ENCODE results near the gene CTNND2. TPM values are rescaled to one million over a fixed set of nuclear protein-coding genes. Genes with fewer than 3 reads are reported as not detected.
"Not testable (repeated sequence)": the region's sequence is repeated elsewhere in the genome, so short reads cannot be mapped to it uniquely, and the experiment has no call there.

Gene CTNND2
- total and polyA plus RNA-seq, 5 donors from 2014 or later = not detected

DNA sequence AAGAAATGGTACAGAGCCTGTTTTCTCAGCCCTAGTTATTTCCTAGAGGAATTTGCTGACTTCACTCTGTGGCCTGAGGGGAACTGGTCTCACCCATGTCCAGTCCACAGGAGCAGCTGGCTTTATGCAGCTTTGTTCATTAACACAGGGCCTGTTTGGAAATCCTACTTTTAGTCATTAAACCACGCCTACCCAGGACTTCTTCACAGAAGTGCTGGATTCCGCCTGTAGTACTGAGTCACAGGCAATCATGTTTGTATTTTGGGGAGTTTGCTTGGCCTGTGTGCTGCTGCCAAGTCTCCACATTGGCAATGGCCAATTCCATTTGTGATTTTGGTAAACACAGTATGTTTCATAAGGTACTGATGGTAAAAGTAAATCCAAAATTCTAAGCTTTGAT, 52.8 kb downstream of the CTNND2 start:
- Mint-ChIP-seq H3K4me1 (no peaks in the 10 kb centered on the region), H3K36me3 (no peaks in the 10 kb centered on the region), H3K27ac (no peak overlapping the region), H3K4me3 (no peak overlapping the region), H3K27me3 (no peaks in the 10 kb centered on the region), H3K9me3 (peaks cover 0 to 6% (median 2%) of the 10 kb centered on the region in 7 donors)
- Histone ChIP-seq H3K4me3 (ENCODE audit: low read depth, low read length) (no peak overlapping the region), H3K9me3 (ENCODE audit: control insufficient read depth in 2 of 2, low read length in 2 of 2) (peaks cover 0 to 4% of the 10 kb centered on the region in 2 experiments), H3K4me1 (ENCODE audit: control insufficient read depth, insufficient read depth, low read length, poor library complexity, severe bottlenecking) (no peaks in the 10 kb centered on the region), H3K27ac (ENCODE audit: insufficient read depth, low read length, poor library complexity, severe bottlenecking) (no peak overlapping the region), H3K27me3 (ENCODE audit: control insufficient read depth, insufficient read depth, low read length) (no peaks in the 10 kb centered on the region), H3K36me3 (ENCODE audit: control insufficient read depth, insufficient read depth, low read length) (no peaks in the 10 kb centered on the region)
- ATAC-seq (ENCODE audit: low read depth in 2 of 2) = no peak
- DNase-seq = no peak

GRCh38 chr5:11828566-11828965, 75.7 kb downstream of the CTNND2 start:
- H3K27ac ChIP-seq (ENCODE audit: insufficient read depth, low read length, poor library complexity, severe bottlenecking); H3K4me1 Mint-ChIP-seq; H3K36me3 ChIP-seq (ENCODE audit: control insufficient read depth, insufficient read depth, low read length); ATAC-seq (ENCODE audit: low read depth in 2 of 2); H3K4me3 Mint-ChIP-seq; H3K27ac Mint-ChIP-seq; H3K27me3 ChIP-seq (ENCODE audit: control insufficient read depth, insufficient read depth, low read length); H3K36me3 Mint-ChIP-seq; H3K27me3 Mint-ChIP-seq; H3K4me3 ChIP-seq (ENCODE audit: low read depth, low read length); H3K4me1 ChIP-seq (ENCODE audit: control insufficient read depth, insufficient read depth, low read length, poor library complexity, severe bottlenecking); DNase-seq: not testable (repeated sequence)
- peaks cover 9 to 14% of the 10 kb centered on the region in 2 experiments for H3K9me3 ChIP-seq (ENCODE audit: control insufficient read depth in 2 of 2, low read length in 2 of 2)
- peaks cover 0 to 39% (median 10%) of the 10 kb centered on the region in 7 donors for H3K9me3 Mint-ChIP-seq

DNA sequence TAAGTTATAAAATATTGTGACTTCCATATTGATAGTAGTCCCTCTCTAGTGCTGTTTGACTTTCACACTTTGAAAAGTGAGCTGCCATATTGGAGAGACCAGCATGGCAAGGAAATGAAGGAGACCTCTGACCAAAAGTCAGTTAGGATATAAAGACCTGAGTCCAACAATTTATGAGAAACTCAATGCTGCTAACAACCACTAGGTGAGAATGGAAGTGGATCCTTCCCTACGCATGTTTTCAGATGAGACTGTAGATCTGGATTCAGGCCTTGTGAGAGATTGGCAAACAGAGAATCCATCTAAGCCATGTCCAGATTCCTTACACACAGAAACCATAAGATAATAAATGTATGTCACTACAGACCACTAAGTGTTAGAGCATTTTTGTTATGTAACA, 81.6 kb downstream of the CTNND2 start:
- DNase-seq = no peak
- peaks cover 0 to 3% of the 10 kb centered on the region in 2 experiments for H3K9me3 ChIP-seq (ENCODE audit: control insufficient read depth in 2 of 2, low read length in 2 of 2)
- no peaks in the 10 kb centered on the region for H3K36me3 ChIP-seq (ENCODE audit: control insufficient read depth, insufficient read depth, low read length)
- no peaks in the 10 kb centered on the region for H3K4me1 ChIP-seq (ENCODE audit: control insufficient read depth, insufficient read depth, low read length, poor library complexity, severe bottlenecking)
- no peak overlapping the region for H3K4me3 ChIP-seq (ENCODE audit: low read depth, low read length)
- no peak overlapping the region for H3K27ac Mint-ChIP-seq
- no peaks in the 10 kb centered on the region for H3K27me3 ChIP-seq (ENCODE audit: control insufficient read depth, insufficient read depth, low read length)
- no peak overlapping the region for H3K4me3 Mint-ChIP-seq
- no peak for ATAC-seq (ENCODE audit: low read depth in 2 of 2)
- no peaks in the 10 kb centered on the region for H3K36me3 Mint-ChIP-seq
- peaks cover 0 to 23% (median 9%) of the 10 kb centered on the region in 7 donors for H3K9me3 Mint-ChIP-seq
- no peaks in the 10 kb centered on the region for H3K4me1 Mint-ChIP-seq
- no peak overlapping the region for H3K27ac ChIP-seq (ENCODE audit: insufficient read depth, low read length, poor library complexity, severe bottlenecking)
- H3K27me3 Mint-ChIP-seq = no peaks in the 10 kb centered on the region

DNA sequence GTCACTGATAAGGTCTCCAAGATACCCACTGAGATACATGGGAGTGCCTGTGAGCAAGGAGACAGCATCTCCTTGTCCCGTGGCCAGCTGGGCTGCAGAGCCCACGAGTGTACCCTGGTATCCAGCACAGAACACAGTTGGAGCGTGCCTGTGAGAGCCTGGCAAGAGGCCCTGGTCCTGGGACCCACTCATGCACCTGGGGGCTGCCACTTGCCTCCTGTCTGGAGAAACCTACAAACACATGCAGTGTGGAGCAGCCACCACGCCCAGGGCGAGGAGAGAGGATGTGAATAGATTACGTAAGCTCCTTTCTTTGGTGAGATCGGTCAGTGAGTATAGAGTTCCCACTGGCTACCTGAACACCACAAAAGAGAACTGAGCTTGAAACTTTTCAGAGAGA, 88.3 kb downstream of the CTNND2 start:
- Histone ChIP-seq H3K9me3 (ENCODE audit: control insufficient read depth in 2 of 2, low read length in 2 of 2) (no peaks in the 10 kb centered on the region), H3K36me3 (ENCODE audit: control insufficient read depth, insufficient read depth, low read length) (no peaks in the 10 kb centered on the region), H3K4me1 (ENCODE audit: control insufficient read depth, insufficient read depth, low read length, poor library complexity, severe bottlenecking) (no peaks in the 10 kb centered on the region), H3K27me3 (ENCODE audit: control insufficient read depth, insufficient read depth, low read length) (no peaks in the 10 kb centered on the region), H3K4me3 (ENCODE audit: low read depth, low read length) (no peak overlapping the region), H3K27ac (ENCODE audit: insufficient read depth, low read length, poor library complexity, severe bottlenecking) (no peak overlapping the region)
- no peak for ATAC-seq (ENCODE audit: low read depth in 2 of 2)
- DNase-seq = no peak
- H3K27me3 Mint-ChIP-seq = no peaks in the 10 kb centered on the region
- no peaks in the 10 kb centered on the region for H3K36me3 Mint-ChIP-seq
- H3K27ac Mint-ChIP-seq = no peak overlapping the region
- H3K4me3 Mint-ChIP-seq = no peak overlapping the region
- H3K4me1 Mint-ChIP-seq = no peaks in the 10 kb centered on the region
- peaks cover 0 to 11% (median 0%) of the 10 kb centered on the region in 7 donors for H3K9me3 Mint-ChIP-seq

GRCh38 chr5:11815481-11815880, 88.8 kb downstream of the CTNND2 start:
- H3K4me1 Mint-ChIP-seq = no peaks in the 10 kb centered on the region
- H3K27ac ChIP-seq (ENCODE audit: insufficient read depth, low read length, poor library complexity, severe bottlenecking) = no peak overlapping the region
- ATAC-seq (ENCODE audit: low read depth in 2 of 2) (no peak), DNase-seq (no peak)
- H3K27me3 Mint-ChIP-seq = no peaks in the 10 kb centered on the region
- no peak overlapping the region for H3K27ac Mint-ChIP-seq
- H3K4me3 ChIP-seq (ENCODE audit: low read depth, low read length) = no peak overlapping the region
- H3K4me3 Mint-ChIP-seq = no peak overlapping the region
- H3K9me3 Mint-ChIP-seq = peaks cover 0 to 10% (median 0%) of the 10 kb centered on the region in 7 donors
- no peaks in the 10 kb centered on the region for H3K27me3 ChIP-seq (ENCODE audit: control insufficient read depth, insufficient read depth, low read length)
- no peaks in the 10 kb centered on the region for H3K36me3 Mint-ChIP-seq
- no peaks in the 10 kb centered on the region for H3K4me1 ChIP-seq (ENCODE audit: control insufficient read depth, insufficient read depth, low read length, poor library complexity, severe bottlenecking)
- no peaks in the 10 kb centered on the region for H3K9me3 ChIP-seq (ENCODE audit: control insufficient read depth in 2 of 2, low read length in 2 of 2)
- H3K36me3 ChIP-seq (ENCODE audit: control insufficient read depth, insufficient read depth, low read length) = no peaks in the 10 kb centered on the region

DNA sequence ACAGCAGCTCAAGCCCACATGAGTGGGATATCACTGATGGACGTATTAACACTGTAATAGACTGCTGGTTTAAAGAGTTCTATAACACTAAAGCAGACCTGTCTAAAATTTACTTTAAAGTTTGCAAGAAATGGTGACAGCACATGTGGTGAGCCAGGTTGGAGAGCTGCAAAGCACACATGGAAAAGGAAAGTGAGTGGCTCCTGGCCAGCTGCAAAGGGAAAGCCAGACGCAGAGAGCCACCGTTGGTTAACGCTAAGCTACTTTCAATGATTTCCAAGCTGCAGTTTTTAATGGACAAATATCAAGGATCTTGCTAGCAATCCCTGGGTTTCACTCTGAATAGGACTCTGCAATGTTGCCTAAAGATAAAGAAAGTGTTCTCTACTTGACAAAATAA, 89.9 kb downstream of the CTNND2 start:
- Histone ChIP-seq H3K27ac (ENCODE audit: insufficient read depth, low read length, poor library complexity, severe bottlenecking) (no peak overlapping the region), H3K27me3 (ENCODE audit: control insufficient read depth, insufficient read depth, low read length) (no peaks in the 10 kb centered on the region), H3K36me3 (ENCODE audit: control insufficient read depth, insufficient read depth, low read length) (no peaks in the 10 kb centered on the region), H3K4me3 (ENCODE audit: low read depth, low read length) (no peak overlapping the region), H3K9me3 (ENCODE audit: control insufficient read depth in 2 of 2, low read length in 2 of 2) (no peaks in the 10 kb centered on the region), H3K4me1 (ENCODE audit: control insufficient read depth, insufficient read depth, low read length, poor library complexity, severe bottlenecking) (no peaks in the 10 kb centered on the region)
- Mint-ChIP-seq H3K4me1 (no peaks in the 10 kb centered on the region), H3K36me3 (no peaks in the 10 kb centered on the region), H3K9me3 (peaks cover 0 to 10% (median 2%) of the 10 kb centered on the region in 7 donors), H3K27me3 (no peaks in the 10 kb centered on the region), H3K27ac (no peak overlapping the region), H3K4me3 (no peak overlapping the region)
- DNase-seq (no peak), ATAC-seq (ENCODE audit: low read depth in 2 of 2) (no peak)

DNA sequence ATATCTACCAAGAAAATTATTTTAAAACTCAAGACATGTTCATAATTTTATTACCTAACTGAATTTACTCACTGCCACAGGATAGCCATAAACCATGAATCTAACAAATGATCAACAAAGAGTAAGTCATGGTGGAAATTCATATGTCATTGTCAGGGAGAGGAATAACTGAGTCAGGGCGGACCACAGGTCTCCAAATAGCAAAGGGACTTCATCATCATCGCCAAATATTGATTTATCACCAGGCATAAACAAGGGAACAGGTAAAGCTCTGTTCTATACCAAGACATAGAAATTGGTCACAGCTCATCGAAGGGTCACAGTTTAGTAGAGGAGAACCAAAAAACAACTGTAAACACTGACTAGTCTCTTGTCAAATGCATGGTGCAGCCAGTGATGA, 94.8 kb downstream of the CTNND2 start:
- Histone ChIP-seq H3K9me3 (ENCODE audit: control insufficient read depth in 2 of 2, low read length in 2 of 2) (no peaks in the 10 kb centered on the region), H3K27me3 (ENCODE audit: control insufficient read depth, insufficient read depth, low read length) (no peaks in the 10 kb centered on the region), H3K4me1 (ENCODE audit: control insufficient read depth, insufficient read depth, low read length, poor library complexity, severe bottlenecking) (no peaks in the 10 kb centered on the region), H3K27ac (ENCODE audit: insufficient read depth, low read length, poor library complexity, severe bottlenecking) (no peak overlapping the region), H3K4me3 (ENCODE audit: low read depth, low read length) (no peak overlapping the region), H3K36me3 (ENCODE audit: control insufficient read depth, insufficient read depth, low read length) (no peaks in the 10 kb centered on the region)
- H3K27ac Mint-ChIP-seq = no peak overlapping the region
- ATAC-seq (ENCODE audit: low read depth in 2 of 2) = no peak
- DNase-seq = no peak
- no peaks in the 10 kb centered on the region for H3K36me3 Mint-ChIP-seq
- H3K4me3 Mint-ChIP-seq = no peak overlapping the region
- no peaks in the 10 kb centered on the region for H3K4me1 Mint-ChIP-seq
- H3K27me3 Mint-ChIP-seq = no peaks in the 10 kb centered on the region
- H3K9me3 Mint-ChIP-seq = peaks cover 0 to 11% (median 3%) of the 10 kb centered on the region in 7 donors

GRCh38 chr5:11803436-11803835, 100.8 kb downstream of the CTNND2 start:
- Mint-ChIP-seq H3K36me3 (no peaks in the 10 kb centered on the region), H3K27me3 (no peaks in the 10 kb centered on the region), H3K4me1 (no peaks in the 10 kb centered on the region), H3K27ac (no peak overlapping the region), H3K9me3 (peaks cover 0 to 8% (median 2%) of the 10 kb centered on the region in 7 donors), H3K4me3 (no peak overlapping the region)
- no peaks in the 10 kb centered on the region for H3K9me3 ChIP-seq (ENCODE audit: control insufficient read depth in 2 of 2, low read length in 2 of 2)
- ATAC-seq (ENCODE audit: low read depth in 2 of 2) = no peak
- H3K36me3 ChIP-seq (ENCODE audit: control insufficient read depth, insufficient read depth, low read length) = no peaks in the 10 kb centered on the region
- no peak for DNase-seq
- H3K27ac ChIP-seq (ENCODE audit: insufficient read depth, low read length, poor library complexity, severe bottlenecking) = no peak overlapping the region
- no peak overlapping the region for H3K4me3 ChIP-seq (ENCODE audit: low read depth, low read length)
- H3K4me1 ChIP-seq (ENCODE audit: control insufficient read depth, insufficient read depth, low read length, poor library complexity, severe bottlenecking) = no peaks in the 10 kb centered on the region
- no peaks in the 10 kb centered on the region for H3K27me3 ChIP-seq (ENCODE audit: control insufficient read depth, insufficient read depth, low read length)
